ENCODE results near the gene MYO18B. TPM values are rescaled to one million over a fixed set of nuclear protein-coding genes. Genes with fewer than 3 reads are reported as not detected.

MYO18B gene
- total RNA-seq, 1 donor from 2014 or later = 0.07 TPM

- Histone ChIP-seq H3K27me3 (ENCODE audit: insufficient read depth, low read length) (no peaks in the 10 kb centered on the region), H3K27ac (ENCODE audit: low read depth, low read length) (no peak overlapping the region), H3K4me1 (ENCODE audit: insufficient read depth, low read length) (no peaks in the 10 kb centered on the region), H3K4me3 (ENCODE audit: insufficient read depth, low read depth, low read length) (no peak overlapping the region), H3K79me2 (ENCODE audit: insufficient read depth, low read length) (no peaks in the 10 kb centered on the region), H3K36me3 (ENCODE audit: insufficient read depth, low read length) (no peaks in the 10 kb centered on the region), H3K4me2 (ENCODE audit: low read length) (no peak overlapping the region), H3K9me3 (ENCODE audit: insufficient read depth, low read depth, low read length) (no peaks in the 10 kb centered on the region), H3K9ac (ENCODE audit: low read length) (no peak overlapping the region), H4K20me1 (ENCODE audit: insufficient read depth, low read length) (no peaks in the 10 kb centered on the region), H2AFZ (ENCODE audit: low read depth, low read length) (no peak overlapping the region)
- H3K4me3 Mint-ChIP-seq (ENCODE audit: unreplicated experiment) = no peak overlapping the region
- FAIRE-seq (no peak), DNase-seq (ENCODE audit: low read depth) (no peak)
- H3K4me1 Mint-ChIP-seq (ENCODE audit: low read depth, unreplicated experiment) = no peaks in the 10 kb centered on the region
- TF ChIP-seq EZH2 (IDR thresholded peaks at IDR 0.05; ENCODE audit: insufficient read depth, low read length) = no peak
- H3K9me3 Mint-ChIP-seq (ENCODE audit: unreplicated experiment) = peaks cover 4% of the 10 kb centered on the region
- H3K27ac Mint-ChIP-seq (ENCODE audit: unreplicated experiment) = no peak overlapping the region
- no peaks in the 10 kb centered on the region for H3K36me3 Mint-ChIP-seq (ENCODE audit: low read depth, unreplicated experiment)
- peaks cover 45% of the 10 kb centered on the region for H3K27me3 Mint-ChIP-seq (ENCODE audit: low read depth, unreplicated experiment)
Measured at GRCh38 chr22:25806579-25806978, 64.6 kb downstream of the MYO18B start.

GRCh38 chr22:25814685-25815084 lies 72.7 kb downstream of the MYO18B start:
- H3K27ac ChIP-seq (ENCODE audit: low read depth, low read length) = no peak overlapping the region
- no peaks in the 10 kb centered on the region for H3K27me3 ChIP-seq (ENCODE audit: insufficient read depth, low read length)
- H3K27me3 Mint-ChIP-seq (ENCODE audit: low read depth, unreplicated experiment) = peaks cover 59% of the 10 kb centered on the region
- no peaks in the 10 kb centered on the region for H3K9me3 Mint-ChIP-seq (ENCODE audit: unreplicated experiment)
- no peaks in the 10 kb centered on the region for H3K79me2 ChIP-seq (ENCODE audit: insufficient read depth, low read length)
- H3K4me3 Mint-ChIP-seq (ENCODE audit: unreplicated experiment) = no peak overlapping the region
- FAIRE-seq (no peak), DNase-seq (ENCODE audit: low read depth) (no peak)
- H3K36me3 ChIP-seq (ENCODE audit: insufficient read depth, low read length) = no peaks in the 10 kb centered on the region
- TF ChIP-seq CTCF (IDR thresholded peaks at IDR 0.05; ENCODE audit: insufficient read depth, low read depth, low read length) (no peak), EZH2 (IDR thresholded peaks at IDR 0.05; ENCODE audit: insufficient read depth, low read length) (no peak)
- no peak overlapping the region for H3K27ac Mint-ChIP-seq (ENCODE audit: unreplicated experiment)
- H2AFZ ChIP-seq (ENCODE audit: low read depth, low read length) = no peak overlapping the region
- H3K9me3 ChIP-seq (ENCODE audit: insufficient read depth, low read depth, low read length) = no peaks in the 10 kb centered on the region
- H3K4me1 ChIP-seq (ENCODE audit: insufficient read depth, low read length) = no peaks in the 10 kb centered on the region
- H4K20me1 ChIP-seq (ENCODE audit: insufficient read depth, low read length) = no peaks in the 10 kb centered on the region
- no peaks in the 10 kb centered on the region for H3K4me1 Mint-ChIP-seq (ENCODE audit: low read depth, unreplicated experiment)
- no peak overlapping the region for H3K4me3 ChIP-seq (ENCODE audit: insufficient read depth, low read depth, low read length)
- no peaks in the 10 kb centered on the region for H3K36me3 Mint-ChIP-seq (ENCODE audit: low read depth, unreplicated experiment)
- no peak overlapping the region for H3K9ac ChIP-seq (ENCODE audit: low read length)
- no peak overlapping the region for H3K4me2 ChIP-seq (ENCODE audit: low read length)

GRCh38 chr22:25815561-25815960 lies 73.6 kb downstream of the MYO18B start:
- no peaks in the 10 kb centered on the region for H4K20me1 ChIP-seq (ENCODE audit: insufficient read depth, low read length)
- H3K27me3 ChIP-seq (ENCODE audit: insufficient read depth, low read length) = no peaks in the 10 kb centered on the region
- H3K27me3 Mint-ChIP-seq (ENCODE audit: low read depth, unreplicated experiment) = peaks cover 58% of the 10 kb centered on the region
- H3K27ac ChIP-seq (ENCODE audit: low read depth, low read length) = no peak overlapping the region
- no peak overlapping the region for H3K4me2 ChIP-seq (ENCODE audit: low read length)
- no peaks in the 10 kb centered on the region for H3K79me2 ChIP-seq (ENCODE audit: insufficient read depth, low read length)
- H3K9me3 ChIP-seq (ENCODE audit: insufficient read depth, low read depth, low read length) = no peaks in the 10 kb centered on the region
- no peaks in the 10 kb centered on the region for H3K9me3 Mint-ChIP-seq (ENCODE audit: unreplicated experiment)
- no peak overlapping the region for H3K4me3 ChIP-seq (ENCODE audit: insufficient read depth, low read depth, low read length)
- H3K4me1 Mint-ChIP-seq (ENCODE audit: low read depth, unreplicated experiment) = no peaks in the 10 kb centered on the region
- H3K36me3 ChIP-seq (ENCODE audit: insufficient read depth, low read length) = no peaks in the 10 kb centered on the region
- no peaks in the 10 kb centered on the region for H3K4me1 ChIP-seq (ENCODE audit: insufficient read depth, low read length)
- FAIRE-seq = no peak
- TF ChIP-seq EZH2 (IDR thresholded peaks at IDR 0.05; ENCODE audit: insufficient read depth, low read length) (no peak), CTCF (IDR thresholded peaks at IDR 0.05; ENCODE audit: insufficient read depth, low read depth, low read length) (no peak)
- H3K9ac ChIP-seq (ENCODE audit: low read length) = no peak overlapping the region
- no peak overlapping the region for H3K4me3 Mint-ChIP-seq (ENCODE audit: unreplicated experiment)
- DNase-seq (ENCODE audit: low read depth) = no peak
- H2AFZ ChIP-seq (ENCODE audit: low read depth, low read length) = no peak overlapping the region
- no peaks in the 10 kb centered on the region for H3K36me3 Mint-ChIP-seq (ENCODE audit: low read depth, unreplicated experiment)
- no peak overlapping the region for H3K27ac Mint-ChIP-seq (ENCODE audit: unreplicated experiment)

Data from astrocyte (in vitro differentiated cells and primary cell).